ENCODE results near the gene PGD.

DNA sequence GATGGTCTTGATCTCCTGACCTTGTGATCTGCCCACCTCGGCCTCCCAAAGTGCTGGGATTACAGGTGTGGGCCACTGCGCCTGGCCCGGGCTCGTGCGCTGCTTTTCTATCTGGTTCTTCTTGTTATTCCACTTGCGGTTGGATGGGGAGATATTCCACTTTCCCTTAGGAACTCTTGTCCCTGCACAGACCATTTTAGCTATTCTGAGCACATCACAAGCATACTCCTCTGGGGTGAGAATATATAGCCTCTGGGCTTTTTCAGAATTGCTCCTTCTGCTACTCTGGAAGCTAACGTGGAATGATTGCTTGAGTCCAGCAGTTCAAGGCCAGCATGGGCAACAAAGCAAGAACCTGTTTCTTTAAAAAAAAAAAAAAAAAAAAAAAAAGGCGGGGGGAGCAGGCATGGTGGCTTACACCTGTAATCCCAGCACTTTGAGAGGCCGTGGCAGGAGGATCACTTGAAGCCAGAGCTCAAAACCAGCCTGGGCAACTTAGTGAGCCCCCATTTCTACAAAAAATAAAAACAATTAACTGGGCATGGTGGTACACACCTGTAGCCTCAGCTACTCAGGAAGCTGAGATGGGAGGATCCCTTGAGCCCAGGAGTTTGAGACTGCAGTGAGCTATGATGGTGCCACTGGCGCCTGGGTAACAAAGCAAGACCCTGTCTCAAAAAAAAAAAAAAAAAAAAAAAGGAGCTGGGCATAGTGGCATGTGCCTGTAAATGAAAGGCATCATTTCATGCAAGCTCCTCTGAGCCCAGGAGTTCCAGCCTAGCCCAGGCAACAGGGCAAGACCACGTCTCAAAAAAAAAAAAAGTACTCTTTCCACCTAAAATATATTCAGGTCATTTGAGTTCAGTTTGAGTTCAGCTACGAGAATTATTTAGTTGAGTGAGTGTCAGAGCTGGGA is 11.8 kb upstream of the PGD start:
- TF ChIP-seq, protein P1, sequence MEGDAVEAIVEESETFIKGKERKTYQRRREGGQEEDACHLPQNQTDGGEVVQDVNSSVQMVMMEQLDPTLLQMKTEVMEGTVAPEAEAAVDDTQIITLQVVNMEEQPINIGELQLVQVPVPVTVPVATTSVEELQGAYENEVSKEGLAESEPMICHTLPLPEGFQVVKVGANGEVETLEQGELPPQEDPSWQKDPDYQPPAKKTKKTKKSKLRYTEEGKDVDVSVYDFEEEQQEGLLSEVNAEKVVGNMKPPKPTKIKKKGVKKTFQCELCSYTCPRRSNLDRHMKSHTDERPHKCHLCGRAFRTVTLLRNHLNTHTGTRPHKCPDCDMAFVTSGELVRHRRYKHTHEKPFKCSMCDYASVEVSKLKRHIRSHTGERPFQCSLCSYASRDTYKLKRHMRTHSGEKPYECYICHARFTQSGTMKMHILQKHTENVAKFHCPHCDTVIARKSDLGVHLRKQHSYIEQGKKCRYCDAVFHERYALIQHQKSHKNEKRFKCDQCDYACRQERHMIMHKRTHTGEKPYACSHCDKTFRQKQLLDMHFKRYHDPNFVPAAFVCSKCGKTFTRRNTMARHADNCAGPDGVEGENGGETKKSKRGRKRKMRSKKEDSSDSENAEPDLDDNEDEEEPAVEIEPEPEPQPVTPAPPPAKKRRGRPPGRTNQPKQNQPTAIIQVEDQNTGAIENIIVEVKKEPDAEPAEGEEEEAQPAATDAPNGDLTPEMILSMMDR (IDR thresholded peaks at IDR 0.05), result no peak
- TF ChIP-seq EZH2 (IDR thresholded peaks at IDR 0.05) (no peak), EZH2phosphoT487 (IDR thresholded peaks at IDR 0.05) (no peak)
